HG03175 (cell line): ENCODE results near the gene NR2C1.
"Not testable (repeated sequence)": the region's sequence is repeated elsewhere in the genome, so short reads cannot be mapped to it uniquely, and the experiment has no call there.

ENCODE experiments used
- ATAC-seq: cut with Tn5 transposase; IDR thresholded peaks from one replicate; pipeline ENCODE4 v1.9.1; 2021; ENCODE audit warnings: mild to moderate bottlenecking, moderate library complexity; ENCODE audit not compliant: unreplicated experiment

Gene NR2C1

DNA sequence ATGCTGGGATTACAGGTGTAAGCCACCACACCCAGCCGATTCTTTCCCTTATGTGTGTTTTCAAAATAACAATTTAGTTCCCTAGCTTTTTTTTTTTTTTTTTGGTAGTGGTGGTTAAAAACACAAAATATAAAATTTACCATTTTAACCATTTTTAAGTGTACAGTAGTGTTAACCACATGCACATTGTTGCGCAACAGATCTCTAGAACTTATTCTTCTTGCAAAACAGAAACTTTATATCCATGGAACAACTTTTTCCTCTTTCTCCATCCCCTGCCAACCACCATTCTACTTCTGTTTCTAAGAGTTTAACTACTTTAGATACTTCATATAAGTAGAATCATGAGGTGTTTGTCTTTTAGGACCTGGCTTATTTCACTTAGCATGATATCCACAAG, 68.8 kb downstream of the NR2C1 start:
- no peak for ATAC-seq

DNA sequence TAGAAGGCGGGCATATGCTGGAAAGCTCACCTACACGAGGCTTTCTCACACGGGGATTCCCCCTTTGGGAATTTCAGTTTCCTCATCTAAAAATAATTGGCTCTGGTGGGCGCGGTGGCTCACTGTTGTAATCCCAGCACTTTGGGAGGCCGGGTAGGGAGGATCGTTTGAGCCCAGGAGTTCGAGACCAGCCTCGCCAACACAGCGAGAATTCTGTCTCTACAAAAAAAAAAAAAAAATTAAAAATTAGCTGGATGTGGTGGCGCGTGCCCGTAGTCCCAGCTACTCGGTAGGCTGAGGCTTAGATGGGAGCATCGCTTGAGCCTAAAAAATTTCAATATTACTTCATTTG, 69.5 kb downstream of the NR2C1 start:
- ATAC-seq = no peak

DNA sequence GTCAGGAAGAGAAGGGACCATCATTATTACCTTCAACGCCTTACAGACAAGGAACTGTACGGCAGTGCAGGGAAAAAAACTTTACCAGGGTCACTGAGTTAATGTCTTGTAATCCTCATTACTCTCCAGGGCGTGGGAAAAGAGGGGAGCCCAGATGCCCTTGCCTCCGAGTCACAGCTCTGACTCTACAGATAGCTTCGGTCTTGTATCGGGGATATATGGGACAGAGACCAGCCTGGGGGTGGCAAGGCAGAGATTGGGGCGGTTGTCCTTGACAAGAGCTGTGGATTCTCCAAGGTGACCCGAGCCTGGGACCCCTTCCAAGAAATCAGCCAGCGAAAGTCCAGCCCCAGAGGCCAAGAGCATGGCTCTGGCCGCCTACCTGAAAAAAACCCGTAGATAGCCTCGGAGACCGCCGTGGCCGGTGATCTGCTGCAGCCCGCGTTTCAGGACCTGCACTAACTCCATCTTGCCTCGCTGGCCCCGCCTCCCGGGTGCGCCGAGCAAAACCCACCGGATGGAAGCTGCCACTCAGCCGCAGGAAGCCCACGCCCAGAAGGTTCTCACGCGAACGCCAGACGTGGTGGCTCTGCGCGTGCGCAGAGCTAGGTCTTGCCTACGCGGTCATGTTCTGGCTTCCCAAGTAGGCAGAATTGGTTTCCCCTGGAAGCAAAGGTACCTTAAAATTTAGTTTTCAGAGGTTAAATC, 70.1 kb downstream of the NR2C1 start, which contains the start of gene NDUFA12:
Gene NDUFA12 (minus strand): TSS at position 485 of the 708 bp plus-strand sequence. CDS start 17 bp downstream, at position 468.
- ATAC-seq = peak; percentile 99

DNA sequence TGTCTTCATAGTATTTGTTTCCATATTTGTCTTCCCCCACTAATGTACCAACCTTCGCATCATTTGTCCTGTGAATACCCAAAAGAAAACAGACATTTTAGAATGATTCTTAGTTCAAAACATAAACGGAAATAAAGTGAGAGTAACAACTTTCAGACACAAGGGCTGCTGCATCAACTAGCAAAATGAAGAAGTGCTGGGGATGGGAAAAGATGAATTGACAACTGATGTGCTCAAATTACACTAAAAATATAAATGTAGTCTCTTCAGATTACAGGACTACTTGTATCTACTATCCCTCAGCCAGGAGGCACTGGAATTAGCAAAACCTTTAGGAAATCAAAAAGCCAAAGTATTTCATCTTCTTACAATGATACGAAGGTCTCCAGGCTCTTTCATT, 70.7 kb downstream of the NR2C1 start:
- ATAC-seq = no peak

DNA sequence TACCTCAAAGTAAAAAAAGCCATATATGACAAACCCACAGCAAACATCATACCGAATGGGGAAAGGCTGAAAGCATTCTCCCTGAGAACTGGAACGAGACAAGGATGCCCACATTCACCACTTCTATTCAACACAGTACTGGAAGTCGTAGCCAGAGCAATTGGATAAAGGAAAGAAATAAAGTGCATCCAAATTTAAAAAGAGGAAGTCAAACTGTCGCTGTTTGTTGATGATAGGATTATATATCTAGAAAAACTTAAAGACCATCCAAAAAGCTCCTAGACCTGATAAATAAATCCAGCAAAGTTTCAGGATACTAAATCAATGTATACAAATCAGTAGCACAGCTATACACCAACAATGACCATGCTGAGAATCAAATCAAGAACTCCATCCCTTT, 75.1 kb downstream of the NR2C1 start:
- ATAC-seq = no peak

DNA sequence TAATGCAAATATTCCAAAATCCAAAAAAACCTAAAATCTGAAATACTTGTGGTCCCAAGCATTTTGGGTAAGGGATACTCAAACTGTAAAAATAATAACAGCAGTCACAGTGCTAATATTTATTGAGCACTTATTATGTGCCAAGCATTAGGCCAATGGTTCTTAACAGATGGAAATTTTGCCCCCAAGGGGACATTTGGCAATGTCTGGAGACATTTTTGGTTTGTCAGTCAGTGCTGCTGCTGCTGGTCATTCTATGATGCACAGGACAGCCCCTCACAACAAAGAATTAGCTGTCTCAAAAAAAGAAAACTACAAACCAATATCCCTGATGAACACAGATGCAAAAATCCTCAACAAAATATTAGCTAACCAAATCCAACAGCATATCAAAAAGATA, 75.7 kb downstream of the NR2C1 start:
- no peak for ATAC-seq

DNA sequence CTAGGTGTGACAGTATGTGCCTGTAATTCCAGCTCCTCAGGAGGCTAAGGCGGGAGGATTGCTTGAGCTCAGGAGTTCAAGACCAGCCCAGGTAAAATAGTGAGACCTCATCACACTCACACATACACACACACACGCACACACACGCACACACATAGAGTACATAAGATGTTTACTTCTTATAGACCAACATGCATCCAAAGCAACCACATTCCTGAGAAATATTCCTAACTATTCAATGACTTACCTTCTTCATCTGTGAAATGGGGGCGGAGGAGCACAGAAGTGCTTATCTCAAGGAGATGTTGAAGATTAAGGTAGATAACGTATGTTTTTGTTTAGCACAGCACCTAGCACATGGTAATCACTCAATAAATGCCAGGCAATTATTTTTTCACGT, 76.4 kb downstream of the NR2C1 start:
- ATAC-seq = no peak

DNA sequence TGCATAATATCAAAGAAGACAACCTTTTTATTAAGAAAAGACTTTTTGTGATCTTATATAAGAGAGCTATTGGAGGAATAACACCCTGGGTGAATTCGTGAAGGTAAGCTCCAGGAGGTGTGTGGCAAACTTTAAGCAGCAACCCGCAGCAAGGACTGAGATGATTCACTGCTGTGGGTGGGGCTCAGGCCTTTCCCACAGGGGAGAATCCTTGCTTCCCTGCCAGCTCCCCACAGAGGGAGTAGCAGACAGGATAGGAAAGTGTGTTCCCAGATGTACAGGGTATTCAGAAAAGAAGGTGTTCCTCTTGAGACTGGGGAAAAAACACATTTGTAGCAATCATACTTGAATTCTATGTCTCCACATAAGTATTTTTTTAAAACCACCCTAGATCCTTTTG, 79.1 kb downstream of the NR2C1 start:
- ATAC-seq = no peak

DNA sequence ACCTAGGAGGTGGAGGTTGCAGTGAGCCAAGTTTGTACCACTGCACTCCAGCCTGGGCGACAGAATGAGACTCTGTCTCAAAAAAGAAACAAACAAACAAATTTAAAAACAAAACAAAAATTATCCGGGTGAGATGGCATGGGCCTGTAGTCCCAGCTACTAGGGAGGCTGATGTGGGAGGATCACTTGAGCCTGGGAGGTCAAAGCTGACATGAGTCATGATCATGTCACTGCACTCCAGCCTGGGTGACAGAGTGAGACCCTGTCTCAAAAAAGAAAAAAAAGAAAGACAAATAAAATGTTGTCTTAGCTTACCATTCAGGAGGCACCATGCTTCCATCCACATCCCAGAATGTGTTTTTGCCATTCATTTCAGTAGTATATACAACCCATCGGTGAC, 79.6 kb downstream of the NR2C1 start:
- not testable (repeated sequence) for ATAC-seq

DNA sequence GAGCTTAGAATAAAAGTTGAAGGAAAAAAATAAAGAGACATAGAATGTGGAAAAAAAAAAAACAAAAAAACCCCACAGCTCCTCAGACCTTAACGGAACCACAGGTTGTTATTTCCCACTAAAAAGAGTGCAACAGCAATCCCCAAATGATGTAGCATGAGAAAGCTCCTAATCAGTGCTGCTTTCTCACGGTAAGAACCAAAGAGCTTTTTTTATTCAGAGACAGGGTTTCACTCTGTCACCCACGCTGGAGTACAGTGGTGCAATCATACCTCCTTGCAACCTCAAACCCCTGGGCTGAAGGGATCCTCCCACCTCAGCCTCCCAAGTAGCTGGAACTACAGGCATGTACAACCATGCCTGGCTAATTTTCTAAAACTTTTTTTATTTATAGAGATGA, 83.2 kb downstream of the NR2C1 start:
- ATAC-seq = no peak

DNA sequence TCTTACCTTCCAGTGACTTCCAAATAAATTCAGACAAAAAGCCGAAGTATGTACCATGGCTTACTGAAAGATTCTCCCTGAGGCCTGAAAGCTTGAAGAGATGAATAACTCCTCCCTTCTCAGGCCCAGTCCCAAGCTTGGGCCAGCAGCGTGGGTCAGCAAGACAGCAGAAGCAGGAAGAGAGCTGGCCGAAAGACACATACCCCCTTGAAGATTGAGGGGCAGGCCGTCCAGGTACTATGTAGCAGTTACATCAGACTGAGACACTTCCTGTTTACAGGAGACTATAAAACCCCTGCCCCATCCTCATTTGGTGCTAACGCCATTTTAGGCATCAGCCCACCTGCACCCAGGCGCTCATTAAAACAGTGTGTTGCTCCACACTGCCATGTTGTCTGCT, 84.9 kb downstream of the NR2C1 start:
- no peak for ATAC-seq

DNA sequence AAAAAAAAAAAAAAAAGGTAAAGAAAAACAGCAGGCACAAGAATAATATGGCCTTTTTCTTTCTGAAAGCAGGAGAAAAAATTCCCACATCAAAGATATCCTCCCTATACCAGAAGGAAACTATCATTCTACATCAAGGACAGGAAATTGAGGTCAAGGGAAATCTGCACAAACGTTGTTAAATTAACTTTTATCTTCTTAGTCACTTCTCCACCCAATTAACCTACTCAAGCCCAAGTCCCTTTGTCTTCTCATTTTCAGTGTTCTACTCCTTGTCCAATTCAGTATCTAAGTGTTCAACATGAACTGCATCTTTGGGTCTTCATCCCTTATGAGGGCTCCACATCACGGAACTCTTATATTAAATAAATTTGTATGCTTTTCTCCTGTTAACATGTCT, 85.6 kb downstream of the NR2C1 start:
- ATAC-seq = no peak

DNA sequence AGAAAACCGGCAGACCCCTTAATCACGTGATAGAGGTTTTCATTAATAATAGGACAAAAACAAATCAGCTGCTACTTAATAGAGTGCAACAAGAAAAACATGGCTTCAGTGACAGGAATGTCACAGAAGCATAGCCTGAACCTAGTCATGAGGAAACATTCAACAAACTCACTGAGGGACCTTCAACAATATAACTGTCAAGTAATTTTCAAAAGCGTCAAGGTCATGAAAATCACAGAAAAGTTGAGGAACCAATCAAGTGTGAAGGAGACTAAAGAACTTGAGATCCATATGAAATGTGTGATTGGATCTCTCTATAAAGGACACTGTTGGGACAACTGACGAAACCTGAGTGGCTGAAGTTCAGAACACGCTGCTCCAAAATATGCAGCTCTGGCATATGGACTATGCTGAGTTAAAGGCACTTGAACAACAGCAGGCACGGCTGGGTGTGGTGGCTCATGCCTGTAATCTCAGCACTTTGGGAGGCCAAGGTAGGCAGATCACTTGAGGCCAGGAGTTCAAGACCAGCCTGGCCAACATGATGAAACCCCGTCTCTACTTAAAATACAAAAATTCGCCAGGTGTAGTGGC, 86.2 kb downstream of the NR2C1 start:
- no peak for ATAC-seq

DNA sequence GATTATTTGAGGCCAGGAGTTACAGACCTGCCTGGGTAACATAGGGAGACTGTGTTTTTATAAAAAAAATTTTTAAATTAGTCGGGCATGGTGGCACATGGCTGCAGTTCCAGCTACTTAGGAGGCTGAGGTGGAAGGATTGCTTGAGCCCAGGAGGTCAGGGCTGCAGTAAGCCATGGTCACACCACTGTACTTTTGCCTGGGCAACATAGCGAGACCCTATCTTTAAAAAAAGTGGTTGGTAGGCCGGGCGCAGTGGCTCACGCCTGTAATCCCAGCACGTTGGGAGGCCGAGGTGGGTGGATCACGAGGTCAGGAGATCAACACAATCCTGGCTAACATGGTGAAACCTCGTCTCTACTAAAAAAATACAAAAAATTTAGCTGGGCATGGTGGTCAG, 88.3 kb downstream of the NR2C1 start:
- ATAC-seq = not testable (repeated sequence)

DNA sequence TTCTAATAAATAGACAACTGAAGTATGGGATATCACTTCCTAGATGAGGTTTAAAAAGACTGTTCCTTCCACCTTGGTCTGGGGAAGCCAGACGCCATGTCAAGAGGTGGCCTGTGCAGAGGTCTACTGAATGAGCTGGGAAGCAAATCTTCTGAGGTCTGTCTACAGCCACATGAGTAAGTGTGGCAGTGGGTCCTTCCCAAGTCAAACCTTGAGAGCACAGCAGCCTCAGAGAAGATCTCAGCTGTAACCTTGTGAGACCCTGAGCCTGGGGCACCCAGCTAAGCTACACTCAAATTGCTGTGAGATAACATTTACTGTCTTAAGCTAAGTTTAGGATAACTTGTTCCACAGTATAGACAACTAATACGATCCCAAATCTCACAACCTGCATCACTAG, 90.1 kb downstream of the NR2C1 start:
- ATAC-seq = no peak

DNA sequence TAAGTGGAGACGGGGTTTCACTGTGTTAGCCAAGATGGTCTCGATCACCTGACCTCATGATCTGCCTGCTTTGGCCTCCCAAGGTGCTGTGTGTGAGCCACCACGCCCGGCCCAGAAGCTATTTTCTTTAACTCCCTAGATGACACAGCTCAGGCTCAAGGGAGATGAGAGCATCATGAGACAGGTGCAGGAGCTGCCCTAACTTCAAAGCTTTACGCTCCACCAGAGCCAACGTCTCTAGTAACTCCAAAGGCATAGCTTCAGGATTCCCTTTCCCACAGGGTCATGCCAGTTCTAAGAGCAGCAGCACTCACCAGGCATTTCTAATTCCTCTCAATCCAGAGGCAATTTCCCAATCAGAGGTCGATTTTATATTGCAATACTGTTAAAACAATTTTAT, 91.0 kb downstream of the NR2C1 start:
- ATAC-seq = no peak

DNA sequence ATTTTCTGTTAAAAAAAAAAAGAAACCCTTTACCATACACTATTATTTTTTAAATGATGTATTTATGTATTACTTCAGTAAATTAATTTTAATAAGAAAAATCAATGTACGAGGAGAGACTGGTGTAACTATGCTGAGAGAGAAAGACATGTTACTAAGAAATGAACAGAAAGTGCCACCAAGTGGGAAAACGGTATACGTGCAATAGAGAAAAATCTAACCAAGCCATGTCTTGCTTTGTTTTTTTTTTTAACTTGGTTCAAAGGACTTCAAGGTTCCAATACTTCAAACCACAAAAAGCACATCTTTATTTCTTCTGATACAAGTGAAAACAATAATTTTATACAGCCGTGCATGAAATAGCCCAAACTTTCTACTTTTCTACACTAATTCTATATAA, 92.8 kb downstream of the NR2C1 start:
- no peak for ATAC-seq

DNA sequence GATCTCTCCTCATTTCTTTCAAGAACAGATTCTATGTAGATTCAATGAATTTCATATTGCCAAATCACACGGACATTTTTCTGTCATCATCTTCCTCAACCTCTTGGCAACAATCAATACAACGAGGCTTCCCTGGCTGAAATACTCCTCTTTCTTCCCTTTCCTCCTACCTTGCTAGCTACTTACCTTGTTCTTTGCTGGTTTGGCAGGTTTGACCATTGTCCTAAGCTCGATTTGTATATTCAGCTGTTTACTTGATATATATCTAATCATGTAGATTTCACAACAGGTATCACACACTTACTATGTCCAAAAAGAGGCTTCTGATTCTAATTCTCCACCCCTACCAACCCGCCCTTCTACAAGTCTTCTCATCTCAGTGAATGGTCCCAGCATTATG, 93.5 kb downstream of the NR2C1 start:
- no peak for ATAC-seq

DNA sequence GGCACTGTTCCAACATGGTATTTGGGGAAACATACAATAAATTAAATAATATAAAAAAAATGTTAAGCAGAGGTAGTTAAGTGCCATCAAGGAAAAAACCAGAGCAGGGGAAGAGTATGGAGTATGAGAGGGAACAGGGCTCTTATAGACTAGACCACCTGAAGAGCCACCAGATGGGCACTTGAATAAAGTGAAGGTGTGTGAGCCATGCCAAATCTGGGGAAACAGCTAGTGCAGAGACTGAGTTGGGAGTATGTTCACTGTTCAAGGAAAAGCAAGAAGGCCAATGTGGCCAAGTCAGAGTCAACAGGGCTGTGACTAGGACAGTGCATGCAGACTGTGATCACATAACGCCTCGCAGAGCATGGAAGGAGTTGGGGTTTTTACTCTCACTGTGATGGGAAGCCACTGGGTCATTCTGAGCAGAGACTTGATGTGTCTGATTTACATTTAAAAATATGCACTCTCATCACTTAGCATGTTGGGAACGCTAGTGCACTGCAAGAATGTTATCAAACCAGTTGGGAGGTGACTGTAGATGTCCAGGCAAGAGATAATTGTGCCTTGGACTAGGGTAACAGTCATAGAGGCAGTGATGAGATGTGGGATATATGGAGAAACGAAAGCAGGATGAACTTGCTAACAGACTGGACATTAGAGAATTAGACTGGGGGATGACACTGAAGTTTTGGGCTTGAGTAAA, 95.5 kb downstream of the NR2C1 start:
- no peak for ATAC-seq

DNA sequence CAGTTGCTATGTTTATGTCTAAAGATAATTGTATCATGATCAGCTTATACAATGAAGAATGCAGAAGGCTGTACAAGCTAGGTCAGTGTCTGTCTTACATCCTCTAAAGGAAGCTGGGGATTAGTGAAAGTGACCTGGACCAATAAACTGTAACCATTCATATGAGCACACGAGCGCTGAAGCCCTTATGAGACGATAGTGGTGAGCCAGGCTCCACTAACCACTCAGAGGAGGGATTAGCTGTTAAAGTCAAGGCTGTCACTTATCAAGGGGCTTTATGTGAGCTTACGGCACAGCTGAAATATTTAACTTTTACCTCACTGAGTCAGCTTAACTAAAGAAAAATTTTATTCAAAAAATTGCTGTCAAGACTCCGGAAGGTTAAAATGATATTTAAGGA, 100.2 kb downstream of the NR2C1 start:
- ATAC-seq = no peak

DNA sequence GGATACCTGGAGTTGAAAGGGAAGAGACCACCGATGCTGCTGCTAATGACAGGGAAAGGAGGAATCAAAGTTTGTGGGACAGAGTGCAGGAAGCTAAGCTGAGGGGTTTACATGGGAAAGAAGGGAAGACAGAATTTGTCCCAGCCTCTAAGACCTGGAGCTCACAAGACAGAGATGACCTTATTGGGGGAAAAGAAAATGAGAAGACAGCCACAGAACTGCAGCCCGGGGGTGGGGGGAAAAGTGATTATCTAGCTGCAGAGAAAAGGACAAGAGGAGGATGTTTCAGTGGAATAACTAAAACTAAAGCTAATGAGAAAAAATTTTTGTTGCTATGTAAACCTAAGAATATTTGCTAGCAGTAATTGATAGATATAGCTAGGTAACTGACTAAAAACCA, 100.6 kb downstream of the NR2C1 start:
- no peak for ATAC-seq

DNA sequence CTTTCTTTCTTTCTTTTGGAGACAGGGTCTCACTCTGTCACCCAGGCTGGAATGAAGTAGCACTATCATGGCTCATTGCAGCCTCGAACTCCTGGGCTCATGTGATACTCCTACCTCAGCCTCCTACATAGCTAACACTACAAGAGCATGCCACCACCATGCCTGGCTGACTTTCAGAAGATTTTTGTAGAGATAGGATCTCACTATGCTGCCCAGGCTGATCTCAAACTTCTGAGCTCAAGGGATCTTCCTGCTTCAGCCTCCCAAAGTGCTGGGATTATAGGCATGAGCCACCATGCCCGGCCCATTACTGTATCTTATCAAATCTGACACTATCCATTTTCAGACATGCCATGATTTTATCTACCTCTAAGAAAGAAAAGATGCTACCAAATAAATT, 101.5 kb downstream of the NR2C1 start:
- no peak for ATAC-seq
